Astrocyte of the cerebellum (primary cell): ENCODE measurements around the gene NEURL2.

Source experiments
- DNase-seq: peaks from one replicate; pipeline ENCODE4 v3.0.0-alpha.2; 2011; ENCODE audit warnings: low read depth
- H3K4me3 ChIP-seq: 2 replicates; pipeline ENCODE4 v1.5.1; 2011; ENCODE audit warnings: mild to moderate bottlenecking, low read depth, low read length, moderate library complexity
- CTCF ChIP-seq: IDR thresholded peaks from 2 replicates; pipeline ENCODE4 v1.5.1; 2012; ENCODE audit warnings: low read length, low read depth, moderate library complexity, mild to moderate bottlenecking; ENCODE audit errors: missing control alignments
- in situ Hi-C: cut with HindIII; loops from 2 replicates; pipeline ENCODE4 v1.10.0; 2017; ENCODE audit warnings: low sequenced_read_pairs

NEURL2 gene

GRCh38 chr20:45872626-45873025 lies 18.4 kb downstream of the NEURL2 start:
- no peak for DNase-seq
- in situ Hi-C loops: no loop called here
- no peak overlapping the region for H3K4me3 ChIP-seq
- no peak for TF ChIP-seq CTCF

GRCh38 chr20:45867819-45868176 lies 23.2 kb downstream of the NEURL2 start:
- in situ Hi-C loops: no loop called here
- TF ChIP-seq CTCF: no peak
- H3K4me3 ChIP-seq: no peak overlapping the region
- peak; percentile 59 for DNase-seq

GRCh38 chr20:45867136-45867818 lies 23.7 kb downstream of the NEURL2 start:
- no peak for DNase-seq
- no peak for TF ChIP-seq CTCF
- in situ Hi-C loops: no loop called here
- no peak overlapping the region for H3K4me3 ChIP-seq

GRCh38 chr20:45866454-45866853 lies 24.6 kb downstream of the NEURL2 start:
- no peak for DNase-seq
- H3K4me3 ChIP-seq: no peak overlapping the region
- no peak for TF ChIP-seq CTCF
- in situ Hi-C loops: no loop called here

GRCh38 chr20:45863543-45864470 lies 27.2 kb downstream of the NEURL2 start:
- H3K4me3 ChIP-seq: no peak overlapping the region
- in situ Hi-C loops: no loop called here
- TF ChIP-seq CTCF: no peak
- DNase-seq: no peak

GRCh38 chr20:45861221-45862075 lies 29.6 kb downstream of the NEURL2 start:
- no peak overlapping the region for H3K4me3 ChIP-seq
- TF ChIP-seq CTCF: no peak
- in situ Hi-C loops: no loop called here
- no peak for DNase-seq
